ENCODE measurements around the gene COA3. TPM values are rescaled to one million over a fixed set of nuclear protein-coding genes. Genes with fewer than 3 reads are reported as not detected.

COA3 gene
- total RNA-seq, 1 donor from 2014 or later: 31.8 TPM

GRCh38 chr17:42751628-42752027, 46.9 kb downstream of the COA3 start:
- FAIRE-seq (no peak), DNase-seq (ENCODE audit: low read depth) (no peak)
- Mint-ChIP-seq H3K4me3 (ENCODE audit: unreplicated experiment) (no peak overlapping the region), H3K36me3 (ENCODE audit: low read depth, unreplicated experiment) (peaks cover 1% of the 10 kb centered on the region), H3K27ac (ENCODE audit: unreplicated experiment) (no peak overlapping the region), H3K9me3 (ENCODE audit: unreplicated experiment) (no peaks in the 10 kb centered on the region), H3K4me1 (ENCODE audit: low read depth, unreplicated experiment) (no peaks in the 10 kb centered on the region), H3K27me3 (ENCODE audit: low read depth, unreplicated experiment) (peaks cover 17% of the 10 kb centered on the region)
- H3K4me1 ChIP-seq (ENCODE audit: insufficient read depth, low read length): no peaks in the 10 kb centered on the region
- H3K4me3 ChIP-seq (ENCODE audit: insufficient read depth, low read depth, low read length): no peak overlapping the region
- H3K36me3 ChIP-seq (ENCODE audit: insufficient read depth, low read length): no peaks in the 10 kb centered on the region
- H3K27ac ChIP-seq (ENCODE audit: low read depth, low read length): no peak overlapping the region
- H3K9ac ChIP-seq (ENCODE audit: low read length): no peak overlapping the region
- no peak overlapping the region for H3K4me2 ChIP-seq (ENCODE audit: low read length)
- no peak for TF ChIP-seq EZH2 (IDR thresholded peaks at IDR 0.05; ENCODE audit: insufficient read depth, low read length)
- no peak for TF ChIP-seq CTCF (IDR thresholded peaks at IDR 0.05; ENCODE audit: insufficient read depth, low read depth, low read length)
- no peak overlapping the region for H2AFZ ChIP-seq (ENCODE audit: low read depth, low read length)
- peaks cover 9% of the 10 kb centered on the region for H3K27me3 ChIP-seq (ENCODE audit: insufficient read depth, low read length)
- no peaks in the 10 kb centered on the region for H4K20me1 ChIP-seq (ENCODE audit: insufficient read depth, low read length)
- H3K79me2 ChIP-seq (ENCODE audit: insufficient read depth, low read length): no peaks in the 10 kb centered on the region
- no peaks in the 10 kb centered on the region for H3K9me3 ChIP-seq (ENCODE audit: insufficient read depth, low read depth, low read length)

DNA sequence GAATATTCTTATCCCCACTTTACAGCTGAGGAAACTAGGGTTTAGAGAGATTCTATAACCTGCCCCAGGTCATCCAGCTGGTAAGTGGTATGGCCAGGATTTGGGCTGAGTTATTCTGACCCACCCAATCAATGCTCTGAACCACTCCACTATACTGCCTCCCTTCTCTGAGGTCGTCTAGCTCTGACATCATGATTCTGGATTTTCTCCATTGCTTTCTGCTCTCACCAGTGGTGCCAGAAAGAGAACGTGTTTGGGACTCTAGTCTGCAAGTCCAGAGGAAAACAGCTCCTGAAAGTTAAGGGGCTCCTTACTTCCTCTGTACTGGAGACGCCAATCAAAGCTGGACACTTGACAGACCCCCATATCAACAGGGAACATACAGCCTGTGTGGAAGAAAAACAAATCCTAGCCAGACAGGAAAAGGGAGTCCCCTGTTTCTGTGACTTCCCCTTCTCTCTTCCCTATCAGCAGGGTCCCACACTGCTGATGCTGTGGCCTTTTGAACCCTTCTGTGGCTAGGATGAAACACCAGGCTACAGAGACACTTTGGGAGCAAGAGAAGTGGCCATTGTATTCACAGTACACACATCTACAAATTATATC, 47.7 kb downstream of the COA3 start:
- DNase-seq (ENCODE audit: low read depth): no peak
- Histone ChIP-seq H3K4me2 (ENCODE audit: low read length) (no peak overlapping the region), H4K20me1 (ENCODE audit: insufficient read depth, low read length) (no peaks in the 10 kb centered on the region), H3K4me1 (ENCODE audit: insufficient read depth, low read length) (no peaks in the 10 kb centered on the region), H3K27ac (ENCODE audit: low read depth, low read length) (no peak overlapping the region), H3K27me3 (ENCODE audit: insufficient read depth, low read length) (peaks cover 9% of the 10 kb centered on the region), H2AFZ (ENCODE audit: low read depth, low read length) (no peak overlapping the region), H3K9me3 (ENCODE audit: insufficient read depth, low read depth, low read length) (no peaks in the 10 kb centered on the region), H3K4me3 (ENCODE audit: insufficient read depth, low read depth, low read length) (no peak overlapping the region), H3K9ac (ENCODE audit: low read length) (no peak overlapping the region), H3K79me2 (ENCODE audit: insufficient read depth, low read length) (no peaks in the 10 kb centered on the region), H3K36me3 (ENCODE audit: insufficient read depth, low read length) (no peaks in the 10 kb centered on the region)
- H3K36me3 Mint-ChIP-seq (ENCODE audit: low read depth, unreplicated experiment): no peaks in the 10 kb centered on the region
- H3K9me3 Mint-ChIP-seq (ENCODE audit: unreplicated experiment): no peaks in the 10 kb centered on the region
- no peak overlapping the region for H3K4me3 Mint-ChIP-seq (ENCODE audit: unreplicated experiment)
- H3K27me3 Mint-ChIP-seq (ENCODE audit: low read depth, unreplicated experiment): peaks cover 12% of the 10 kb centered on the region
- H3K27ac Mint-ChIP-seq (ENCODE audit: unreplicated experiment): no peak overlapping the region
- no peaks in the 10 kb centered on the region for H3K4me1 Mint-ChIP-seq (ENCODE audit: low read depth, unreplicated experiment)
- FAIRE-seq: no peak
- no peak for TF ChIP-seq EZH2 (IDR thresholded peaks at IDR 0.05; ENCODE audit: insufficient read depth, low read length)
- no peak for TF ChIP-seq CTCF (IDR thresholded peaks at IDR 0.05; ENCODE audit: insufficient read depth, low read depth, low read length)

Measured in astrocyte (in vitro differentiated cells and primary cell).